Measurements from ENCODE around the gene CLIC5.

The CLIC5 gene

DNA sequence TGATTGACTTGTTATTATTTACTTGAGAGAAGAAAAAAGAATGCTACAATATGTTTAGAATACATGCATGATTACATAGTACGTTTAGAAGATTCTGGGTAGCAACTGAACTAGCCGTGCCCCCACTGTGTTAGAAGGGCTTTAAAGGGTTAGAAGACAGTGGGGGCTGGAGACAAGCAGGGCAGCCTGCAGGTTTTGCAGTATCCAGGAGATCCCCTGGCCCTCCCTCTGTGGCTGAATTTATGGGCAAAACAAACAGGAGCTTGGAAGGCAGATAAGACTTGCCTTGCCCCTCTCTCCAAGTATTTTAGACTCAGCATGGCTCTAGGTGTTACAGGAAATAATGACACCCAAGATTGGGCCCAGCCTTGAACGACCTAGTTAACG is 179.2 kb downstream of the CLIC5 start:
- DNase-seq: no peak

GRCh38 chr6:45835721-45836437 is 179.8 kb downstream of the CLIC5 start:
- DNase-seq: no peak

GRCh38 chr6:45832063-45832462 is 183.6 kb downstream of the CLIC5 start:
- DNase-seq: no peak
